ENCODE measurements around the gene TBX21. TPM values are rescaled to one million over a fixed set of nuclear protein-coding genes. Genes with fewer than 3 reads are reported as not detected.

Gene TBX21
- total RNA-seq, 1 donor from 2014 or later: 1.1 TPM

DNA sequence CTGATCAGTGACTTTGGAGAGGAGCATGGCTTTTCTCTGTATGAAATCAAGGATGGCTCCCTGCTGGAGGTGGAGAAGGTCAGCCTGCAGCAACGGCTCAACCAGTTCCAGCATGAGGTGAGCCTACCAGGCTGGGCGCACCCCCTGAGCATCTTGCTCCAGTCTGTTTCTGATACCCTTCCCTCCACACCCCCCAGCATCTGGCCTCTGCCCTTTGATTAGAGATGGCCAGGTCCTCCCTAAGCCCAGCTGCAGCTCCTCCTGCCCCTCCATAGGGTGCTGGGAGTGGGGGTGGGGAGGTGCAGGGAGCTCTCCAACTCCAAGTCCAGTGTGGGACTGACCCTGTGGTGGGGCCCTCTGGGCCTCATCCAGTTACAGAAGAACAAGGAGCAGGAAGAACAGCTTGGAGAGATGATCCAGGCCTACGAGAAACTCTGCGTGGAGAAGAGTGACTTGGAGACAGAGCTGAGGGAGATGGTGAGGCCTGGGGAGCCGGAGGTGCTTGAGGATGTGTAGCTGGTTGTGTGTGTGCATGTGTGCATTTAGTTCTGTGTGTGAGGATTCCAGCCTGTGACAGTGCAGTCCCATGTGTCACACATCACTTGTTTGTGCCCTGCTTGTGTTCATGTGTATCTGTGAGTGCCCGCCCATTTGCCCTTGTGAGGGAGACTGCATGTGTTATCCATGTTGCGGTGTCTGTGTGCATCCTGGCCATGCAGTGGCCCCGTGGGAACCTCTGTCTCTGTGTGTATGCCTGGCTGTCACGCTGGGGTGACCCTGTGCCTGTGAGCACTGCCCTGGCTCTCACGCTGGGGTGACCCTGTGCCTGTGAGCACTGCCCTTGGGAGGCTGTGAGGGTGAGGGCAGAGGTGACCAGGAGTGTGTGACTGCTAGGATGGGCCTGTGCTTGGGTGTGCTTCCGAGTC, 36.1 kb upstream of the TBX21 start:
- intact Hi-C loops (cut with DNase I): no loop called here
- no peak for DNase-seq (ENCODE audit: low spot score)
- ATAC-seq: no peak

DNA sequence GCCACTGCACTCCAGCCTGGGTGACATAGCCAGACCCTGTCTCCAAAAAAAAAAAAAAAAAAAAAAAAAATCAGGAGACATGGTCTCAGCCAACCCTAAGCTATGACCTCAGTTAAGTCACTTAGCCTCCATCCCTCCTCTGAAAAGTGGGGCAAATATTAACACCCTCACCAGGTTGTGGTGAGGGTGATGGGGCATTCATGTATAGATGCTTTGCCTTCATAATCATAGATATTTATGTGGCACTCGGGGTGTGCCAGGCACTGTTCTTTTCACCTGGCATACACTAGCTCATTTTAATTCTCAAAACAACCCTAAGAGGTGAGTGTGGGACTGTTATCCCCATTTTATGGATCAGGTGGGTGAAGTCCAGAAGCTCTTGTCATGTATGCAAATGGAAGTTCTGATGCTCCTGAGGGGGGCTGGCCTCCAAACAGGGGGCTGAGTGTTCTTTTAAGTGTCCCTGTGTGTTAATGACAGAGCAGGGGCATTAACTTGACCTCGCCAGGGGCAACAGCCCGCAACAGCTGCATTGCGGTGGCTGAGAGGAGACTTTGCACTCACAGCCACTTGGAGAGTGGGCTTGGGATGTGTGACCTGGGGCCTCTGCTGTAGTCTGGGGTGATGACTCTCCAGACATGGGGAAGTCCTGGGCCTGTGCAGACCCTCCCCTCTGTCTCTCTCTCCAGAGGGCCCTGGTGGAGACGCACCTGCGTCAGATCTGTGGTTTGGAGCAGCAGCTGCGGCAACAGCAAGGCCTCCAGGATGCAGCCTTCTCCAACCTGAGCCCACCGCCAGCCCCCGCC, 34.9 kb upstream of the TBX21 start:
- DNase-seq (ENCODE audit: low spot score) (no peak), ATAC-seq (no peak)
- intact Hi-C loops (cut with DNase I): no loop called here

DNA sequence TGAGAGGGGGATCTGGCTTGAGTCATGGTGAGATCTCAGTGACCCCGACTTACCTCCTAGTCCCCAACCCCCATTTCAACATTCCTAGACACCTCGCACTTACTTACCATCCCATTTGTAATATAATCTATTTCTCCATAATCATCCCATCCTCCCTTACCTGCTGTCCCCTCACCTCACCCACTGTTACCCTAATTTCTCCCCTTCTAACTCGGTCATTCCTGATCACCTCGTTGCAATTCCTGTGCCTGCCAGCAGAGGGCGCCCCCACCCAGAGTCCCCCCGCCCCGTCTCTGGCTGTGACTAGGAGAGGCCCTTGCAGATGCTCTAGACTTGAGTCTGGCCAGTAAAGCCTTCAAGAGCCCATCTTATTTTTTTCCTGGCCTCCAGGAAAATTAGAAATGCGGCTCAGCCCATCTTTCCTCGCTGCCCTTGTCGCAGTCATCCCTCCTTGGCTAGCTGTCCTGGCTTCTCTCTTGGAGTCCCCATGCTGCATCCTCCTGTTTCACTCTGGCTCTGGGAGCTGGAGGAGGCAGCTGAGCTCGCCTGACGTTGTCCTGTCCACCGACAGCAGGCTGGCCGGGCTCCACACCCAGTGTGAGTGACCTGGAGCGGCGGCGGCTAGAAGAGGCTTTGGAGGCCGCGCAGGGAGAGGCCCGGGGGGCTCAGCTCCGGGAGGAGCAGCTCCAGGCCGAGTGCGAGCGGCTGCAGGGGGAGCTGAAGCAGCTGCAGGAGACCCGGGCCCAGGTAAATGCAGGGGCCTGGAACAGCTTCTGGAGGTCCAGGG, 34.1 kb upstream of the TBX21 start:
- ATAC-seq (no peak), DNase-seq (ENCODE audit: low spot score) (peak; percentile 83)
- intact Hi-C loops (cut with DNase I): no loop called here

DNA sequence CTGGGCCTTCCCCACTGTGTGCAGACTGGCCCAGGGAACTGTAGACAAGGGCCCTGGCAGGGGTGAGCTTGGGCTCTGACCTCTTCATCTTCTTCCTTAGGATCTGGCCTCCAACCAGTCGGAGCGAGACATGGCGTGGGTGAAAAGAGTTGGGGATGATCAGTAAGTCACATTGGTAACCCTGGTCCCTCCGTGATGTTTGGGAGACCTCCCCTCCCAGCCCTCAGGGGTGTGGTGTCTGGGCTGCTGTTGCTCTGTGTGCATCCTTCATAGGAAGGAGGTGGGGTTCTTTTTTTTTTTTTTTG, 33.5 kb upstream of the TBX21 start:
- intact Hi-C loops (cut with DNase I): no loop called here
- ATAC-seq: no peak
- DNase-seq (ENCODE audit: low spot score): no peak

DNA sequence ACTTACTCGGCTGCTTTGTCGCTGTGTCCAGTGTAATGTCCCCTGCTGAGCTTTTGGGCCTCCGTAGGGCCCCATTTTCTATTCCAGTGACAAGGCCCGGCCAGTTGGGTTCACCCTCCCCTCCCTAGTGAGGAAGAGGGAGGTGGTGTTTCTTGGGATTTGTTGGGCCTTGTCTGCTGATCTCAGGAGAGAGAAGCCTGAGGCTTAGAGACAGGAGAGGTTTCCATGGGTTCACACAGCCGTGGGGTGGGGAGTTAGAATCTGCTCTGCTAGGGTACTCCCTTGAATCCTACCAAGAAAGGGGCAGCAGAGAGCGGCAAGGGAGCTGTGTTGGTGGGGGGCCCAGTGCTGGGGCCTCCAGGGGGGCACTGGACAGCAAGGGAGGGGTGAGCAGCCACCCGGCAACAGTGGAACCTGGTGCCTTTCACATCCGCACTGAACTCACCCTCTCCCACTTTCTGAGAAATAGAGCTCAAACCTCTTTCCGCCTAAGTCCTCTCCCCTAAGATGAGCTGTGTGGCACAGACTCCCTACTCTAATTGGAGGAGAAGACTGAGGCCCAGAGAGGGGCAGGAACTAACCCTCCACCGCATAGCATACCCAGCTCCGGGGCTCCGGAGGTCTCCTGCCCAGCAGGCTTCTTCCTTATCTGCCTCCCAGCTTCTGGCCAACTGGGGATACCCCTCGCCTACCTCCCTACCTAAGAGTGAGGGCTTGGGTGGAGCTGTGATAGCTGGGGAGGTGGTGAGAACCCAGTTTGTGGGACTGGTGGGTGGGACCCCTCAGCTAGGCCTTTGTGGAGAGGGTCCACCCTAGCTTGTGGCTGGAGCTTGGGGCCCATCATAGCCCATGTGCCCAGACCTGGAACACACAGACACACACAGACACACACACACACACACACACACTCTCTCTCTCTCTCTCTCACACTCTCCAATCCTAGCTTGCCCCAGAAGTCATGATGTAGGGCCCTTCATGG, 32.3 kb upstream of the TBX21 start:
- intact Hi-C loops (cut with DNase I): no loop called here
- ATAC-seq (no peak), DNase-seq (ENCODE audit: low spot score) (no peak)

DNA sequence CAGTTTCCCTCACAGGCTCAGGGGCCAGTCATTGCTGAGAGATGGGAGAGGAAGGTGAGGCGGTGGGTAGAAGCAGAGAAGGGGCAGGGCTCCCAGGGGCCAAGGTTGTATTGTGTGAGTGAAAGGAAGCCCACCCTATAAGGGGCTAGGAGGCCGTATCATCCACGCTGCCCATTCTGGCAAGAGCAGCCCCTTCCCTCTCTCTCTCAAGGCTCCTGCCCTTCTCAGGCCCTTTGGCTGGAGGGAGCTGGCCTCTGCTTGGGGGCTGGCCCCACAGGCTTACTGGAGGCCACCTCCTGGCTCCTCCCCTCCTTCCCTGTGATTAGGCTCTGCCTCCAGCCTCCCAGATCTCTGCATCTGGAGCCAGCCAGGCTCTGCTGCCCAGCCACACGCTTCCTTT, 31.4 kb upstream of the TBX21 start:
- ATAC-seq (peak; percentile 8), DNase-seq (ENCODE audit: low spot score) (no peak)
- intact Hi-C loops (cut with DNase I): no loop called here

DNA sequence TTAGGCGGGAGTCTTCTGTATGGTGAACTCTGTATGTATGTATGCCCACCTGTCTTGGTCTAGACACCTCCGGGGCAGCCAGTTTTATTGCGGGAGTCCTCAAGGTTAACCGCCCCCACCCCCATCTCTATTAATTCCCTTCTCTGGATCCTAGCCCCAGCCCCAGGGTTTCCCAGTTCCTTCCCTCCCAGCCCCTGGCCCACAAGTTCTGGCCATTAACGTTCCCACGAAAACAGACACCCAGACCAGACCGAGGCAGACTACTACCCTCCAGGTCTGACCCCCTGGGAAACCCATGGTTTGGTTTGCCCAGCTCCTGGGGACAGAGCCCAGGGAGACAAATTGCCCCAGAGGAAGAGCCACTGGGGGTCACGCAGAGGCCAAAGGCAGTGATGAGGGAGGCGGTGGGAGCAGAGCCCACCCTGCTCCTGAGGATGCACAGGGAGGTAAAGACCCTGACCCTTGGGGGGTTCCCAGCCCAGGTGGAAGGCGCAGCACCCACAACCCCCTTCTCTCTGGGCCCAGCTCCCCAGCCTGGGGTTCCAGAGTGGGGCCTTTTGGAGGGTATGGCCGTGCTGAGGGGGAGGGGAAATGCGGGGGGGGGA, 30.5 kb upstream of the TBX21 start:
- no peak for DNase-seq (ENCODE audit: low spot score)
- no peak for ATAC-seq
- intact Hi-C loops (cut with DNase I): no loop called here

DNA sequence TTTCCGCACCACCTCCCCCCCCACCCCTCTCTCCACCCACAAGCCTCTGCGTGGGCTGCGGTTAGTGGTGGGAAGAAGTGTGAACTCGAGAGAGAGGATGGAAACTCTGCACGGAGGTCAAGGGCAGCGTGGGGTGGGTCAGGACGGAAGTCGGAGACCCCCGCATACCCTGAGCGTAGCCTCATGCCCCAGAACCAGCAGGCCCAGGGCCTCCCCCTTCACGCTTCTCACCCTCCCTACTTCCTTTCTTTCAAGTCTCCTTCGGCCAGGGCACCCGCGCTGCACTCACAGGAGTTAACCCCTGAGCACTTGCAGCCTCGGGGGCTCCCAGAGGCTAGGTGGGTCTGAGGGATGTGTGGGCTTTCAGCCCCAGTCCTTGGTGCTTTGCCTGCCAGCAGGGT, 29.8 kb upstream of the TBX21 start:
- ATAC-seq (no peak), DNase-seq (ENCODE audit: low spot score) (no peak)
- intact Hi-C loops (cut with DNase I): no loop called here

DNA sequence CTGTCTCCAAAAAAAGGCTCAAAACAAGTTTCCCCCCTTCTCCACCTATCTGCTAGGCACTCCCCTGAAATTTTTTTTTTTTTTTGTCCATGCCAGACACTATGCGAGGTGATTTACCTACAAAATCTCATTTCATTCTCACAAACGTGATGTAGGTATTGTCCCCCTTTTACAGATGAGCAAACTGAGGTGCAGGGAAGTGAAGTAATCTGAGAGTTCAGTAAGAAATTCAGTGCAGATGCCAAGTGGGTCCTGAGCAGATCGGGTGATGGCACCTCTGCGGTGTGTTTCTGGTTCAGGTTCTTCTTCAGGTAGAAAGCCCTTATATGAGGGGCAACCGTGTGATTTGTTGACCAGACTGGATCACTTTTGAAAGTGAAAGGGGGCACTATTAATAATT, 29.4 kb upstream of the TBX21 start:
- intact Hi-C loops (cut with DNase I): no loop called here
- DNase-seq (ENCODE audit: low spot score): no peak
- ATAC-seq: no peak

DNA sequence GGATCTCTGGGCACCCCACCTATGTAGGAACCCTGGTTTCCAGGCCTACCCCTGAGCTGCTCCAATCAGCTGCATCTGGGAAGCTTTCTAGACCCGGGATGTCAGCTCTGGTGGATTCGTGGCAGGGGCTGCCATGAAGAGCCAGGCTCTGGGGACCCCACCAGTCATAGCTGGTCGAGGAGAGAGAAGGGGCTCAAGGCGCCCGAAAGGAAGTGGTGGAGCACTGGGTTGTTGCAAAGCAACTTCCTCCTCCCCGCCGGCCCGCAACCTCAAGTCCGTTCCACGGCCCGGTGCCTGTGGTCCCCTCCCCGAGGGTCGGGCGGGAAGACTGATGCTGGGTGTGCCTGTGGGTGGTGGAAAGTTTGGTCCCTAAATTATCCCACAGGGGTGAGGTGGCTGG, 28.9 kb upstream of the TBX21 start:
- no peak for ATAC-seq
- intact Hi-C loops (cut with DNase I): no loop called here
- DNase-seq (ENCODE audit: low spot score): no peak

DNA sequence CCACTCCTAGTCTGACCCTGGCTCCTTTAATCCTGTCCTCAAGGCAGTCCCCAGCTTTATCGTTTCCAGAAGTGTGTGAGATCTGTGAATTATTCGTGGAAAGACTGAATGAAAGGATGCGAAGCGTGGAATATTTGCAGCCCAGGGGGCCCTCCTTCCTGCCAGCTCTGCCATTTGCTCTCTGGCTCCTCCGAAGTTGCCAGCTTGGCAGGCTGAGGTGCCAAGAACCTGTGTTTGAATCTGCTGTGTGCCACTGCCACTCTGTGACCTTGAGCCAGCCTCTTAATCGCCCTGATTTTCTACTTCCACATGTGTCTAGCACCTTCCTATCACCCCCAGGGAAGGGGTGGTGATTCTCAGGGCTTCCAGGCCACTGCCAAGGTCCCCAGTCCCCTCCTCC, 28.3 kb upstream of the TBX21 start:
- DNase-seq (ENCODE audit: low spot score) (no peak), ATAC-seq (no peak)
- intact Hi-C loops (cut with DNase I): no loop called here

DNA sequence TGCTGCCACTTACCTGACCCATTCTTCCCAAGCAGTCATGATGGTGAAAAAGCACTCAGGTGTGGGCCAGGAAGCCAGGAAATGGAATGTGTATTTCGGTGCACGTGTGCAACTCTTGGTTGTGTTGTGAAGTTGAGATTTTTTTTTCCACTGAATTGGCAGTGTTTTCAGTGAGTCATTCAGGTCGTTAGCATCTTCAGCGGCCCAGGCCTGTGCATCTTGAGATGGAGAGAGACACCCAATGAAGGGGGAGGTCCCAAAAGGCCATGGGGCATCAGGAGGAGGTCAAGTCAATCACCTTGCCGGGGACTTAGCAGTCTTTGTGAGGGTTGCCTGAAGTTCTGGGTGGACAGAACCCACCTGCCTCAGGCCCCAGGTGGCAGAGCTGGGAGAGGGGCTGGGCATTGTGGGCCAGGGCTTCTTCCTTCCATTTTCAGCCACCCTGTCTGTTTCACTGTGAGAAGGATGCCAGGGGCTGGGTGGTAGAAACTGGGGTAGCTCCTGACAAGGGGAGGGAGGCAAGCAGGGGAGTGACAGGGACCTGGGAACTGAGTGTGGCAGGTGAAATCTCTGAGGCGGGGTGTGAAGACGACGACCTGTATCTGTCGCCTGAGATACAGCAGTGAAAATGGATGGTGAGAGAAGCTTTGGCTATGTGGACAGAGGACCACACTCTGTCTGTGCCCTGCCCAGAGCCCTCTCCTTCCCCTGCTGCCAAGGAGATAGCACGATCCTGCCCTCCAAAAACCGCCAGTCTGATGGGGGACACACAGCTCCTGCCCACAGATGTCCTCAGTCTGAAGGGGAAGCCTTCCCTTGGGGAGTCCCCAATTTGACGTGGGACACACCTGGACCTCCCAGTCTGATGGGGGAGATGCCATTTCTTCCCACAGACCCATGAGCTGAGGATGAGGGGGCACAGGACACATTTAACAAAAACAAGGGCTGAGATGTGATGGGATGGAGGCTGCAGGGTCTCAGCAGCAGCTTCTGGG, 27.2 kb upstream of the TBX21 start:
- ATAC-seq (no peak), DNase-seq (ENCODE audit: low spot score) (no peak)
- intact Hi-C loops (cut with DNase I): no loop called here

DNA sequence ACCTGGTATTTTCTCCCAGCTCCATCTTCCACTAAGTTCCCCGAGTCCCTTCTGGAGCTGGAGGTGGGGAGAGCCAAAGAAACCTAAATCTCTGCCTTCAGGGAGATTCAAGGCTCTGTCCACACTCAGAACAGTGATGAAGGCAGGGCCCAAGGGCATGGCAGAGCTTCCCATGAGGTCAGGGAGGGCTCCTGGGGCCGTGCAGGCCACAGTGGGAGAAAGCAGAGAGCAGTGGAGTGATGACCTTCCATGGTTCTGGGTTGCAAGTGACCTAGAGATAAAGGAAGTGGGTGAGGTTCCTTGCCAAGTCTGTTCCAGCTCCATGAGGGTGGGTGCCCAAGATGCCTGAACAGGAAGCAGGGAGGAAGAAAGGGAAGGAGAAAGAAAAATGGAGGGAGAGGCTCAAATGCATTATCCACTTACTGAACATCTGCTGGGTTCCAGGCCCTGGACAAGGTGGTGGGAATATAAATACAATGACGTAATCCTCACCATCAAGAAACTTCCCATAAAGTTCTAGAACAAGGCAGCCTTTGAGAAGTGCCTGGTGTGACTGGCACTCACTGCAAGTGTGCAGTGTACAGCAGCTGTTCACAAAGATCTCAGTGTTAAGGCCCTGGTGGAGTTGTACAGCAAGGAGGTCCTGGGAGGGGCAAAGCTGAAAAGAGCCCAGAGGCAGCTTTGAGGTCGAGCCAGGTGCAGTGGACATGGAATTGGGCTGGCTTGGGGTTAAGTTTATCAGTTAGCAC, 25.8 kb upstream of the TBX21 start:
- ATAC-seq: peak; percentile 61
- no peak for DNase-seq (ENCODE audit: low spot score)
- intact Hi-C loops (cut with DNase I): no loop called here

DNA sequence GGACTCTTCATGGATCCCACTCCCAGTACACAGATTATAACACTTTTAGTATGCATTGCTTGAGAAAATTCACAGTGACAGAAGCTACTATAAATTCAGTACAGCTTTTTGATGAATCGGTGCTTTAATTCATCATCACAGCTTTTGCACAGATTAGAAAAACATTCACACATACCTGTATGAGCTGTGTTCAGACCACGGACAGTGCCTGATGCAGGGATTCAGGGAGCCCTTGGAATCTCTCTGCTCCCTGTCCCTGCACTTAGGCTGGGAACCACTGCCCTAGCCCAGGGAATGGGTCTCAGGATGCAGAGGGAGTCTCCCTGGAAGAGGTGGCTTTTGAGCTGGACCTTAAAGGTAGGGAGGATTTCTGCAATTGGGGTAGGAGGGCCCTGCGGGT, 25.2 kb upstream of the TBX21 start:
- no peak for DNase-seq (ENCODE audit: low spot score)
- intact Hi-C loops (cut with DNase I): no loop called here
- ATAC-seq: no peak

DNA sequence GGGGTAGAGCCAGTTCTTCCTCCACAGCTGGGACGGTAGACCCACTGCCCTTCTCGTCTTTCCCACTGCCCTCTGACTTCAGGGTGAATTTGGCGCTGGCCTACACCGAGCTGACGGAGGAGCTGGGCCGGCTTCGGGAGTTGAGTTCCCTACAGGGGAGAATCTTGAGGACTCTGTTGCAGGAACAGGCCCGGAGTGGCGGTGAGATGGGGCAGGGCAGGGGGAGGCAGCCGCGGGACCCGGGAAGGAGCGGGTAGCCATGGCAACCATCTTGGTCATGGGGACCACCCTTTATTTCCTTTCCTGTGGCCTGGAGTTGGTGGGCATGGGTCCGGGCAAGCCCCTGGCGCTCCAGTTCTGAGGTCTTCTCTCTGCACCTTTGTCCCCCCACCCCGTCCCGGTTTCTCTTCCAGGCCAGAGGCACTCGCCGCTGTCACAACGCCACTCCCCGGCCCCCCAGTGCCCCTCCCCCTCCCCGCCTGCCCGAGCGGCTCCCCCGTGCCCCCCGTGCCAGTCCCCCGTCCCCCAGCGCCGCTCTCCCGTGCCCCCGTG, 24.6 kb upstream of the TBX21 start:
- intact Hi-C loops (cut with DNase I): no loop called here
- ATAC-seq (peak; percentile 5), DNase-seq (ENCODE audit: low spot score) (no peak)

DNA sequence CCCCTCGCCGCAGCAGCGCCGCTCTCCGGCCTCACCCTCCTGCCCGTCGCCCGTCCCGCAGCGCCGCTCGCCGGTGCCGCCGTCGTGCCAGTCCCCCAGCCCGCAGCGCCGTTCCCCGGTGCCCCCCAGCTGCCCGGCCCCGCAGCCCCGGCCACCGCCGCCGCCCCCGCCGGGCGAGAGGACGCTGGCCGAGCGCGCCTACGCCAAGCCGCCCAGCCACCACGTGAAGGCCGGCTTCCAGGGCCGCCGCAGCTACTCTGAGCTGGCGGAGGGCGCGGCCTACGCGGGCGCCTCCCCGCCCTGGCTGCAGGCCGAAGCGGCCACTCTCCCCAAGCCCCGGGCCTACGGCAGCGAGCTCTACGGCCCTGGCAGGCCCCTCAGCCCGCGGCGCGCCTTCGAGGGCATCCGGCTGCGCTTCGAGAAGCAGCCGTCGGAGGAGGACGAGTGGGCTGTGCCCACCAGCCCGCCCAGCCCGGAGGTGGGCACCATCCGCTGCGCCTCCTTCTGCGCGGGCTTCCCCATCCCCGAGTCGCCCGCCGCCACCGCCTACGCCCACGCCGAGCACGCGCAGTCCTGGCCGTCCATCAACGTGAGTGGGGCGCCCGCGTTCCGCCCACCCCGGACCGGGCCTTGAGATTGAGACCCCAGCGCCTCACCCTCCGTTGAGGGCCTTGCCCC, 24.0 kb upstream of the TBX21 start:
- DNase-seq (ENCODE audit: low spot score): no peak

More for the DNA sequence above, 24.0 kb upstream of the TBX21 start:
- intact Hi-C loops (cut with DNase I): no loop called here
- peak; percentile 58 for ATAC-seq
